HepG2 (cell line): Measurements from ENCODE around the gene NBEA. TPM values are rescaled to one million over a fixed set of nuclear protein-coding genes. Genes with fewer than 3 reads are reported as not detected.

ENCODE experiments used
- ATAC-seq: fragments of 200-7000 bp; cut with Tn5 transposase; 3 replicates; pipeline ENCODE4 v1.9.1; 2020; ENCODE audit warnings: mild to moderate bottlenecking, moderate library complexity
- BruUV-seq: library from RNA; stranded (reverse); fragments of 400-500 nt; replicated peaks from 2 replicates; lab custom pipeline; 2021; lab: Mats Ljungman, UMichigan
- CTCF ChIA-PET: fragments of 300-600 bp; formaldehyde crosslinking; extraction: SDS; loops from one replicate; lab custom pipeline; 2021; ENCODE audit warnings: low total read pairs, inconsistent platforms, low intra/inter-chr PET ratio; lab: Yijun Ruan, JAX
- POLR2A ChIA-PET: fragments of 350-600 bp; sonication (Branson Sonifier 250); formaldehyde crosslinking; loops from one replicate; lab custom pipeline; 2020; ENCODE audit warnings: antibody characterized with exemption, inconsistent platforms; lab: Yijun Ruan, JAX
- DNase-seq: peaks from one replicate; pipeline ENCODE4 v3.0.0-alpha.2; 2015; ENCODE audit warnings: low spot score
- FAIRE-seq: peaks from 3 replicates; lab custom pipeline; 2011; peaks lifted over from hg19 to GRCh38; lab: Jason Lieb, UNC
- H2AFZ ChIP-seq: one replicate; pipeline ENCODE4 v1.6.1; 2011; ENCODE audit warnings: low read length, inconsistent platforms
- H3K27ac ChIP-seq: fragments of 300-600 bp; 3 replicates; pipeline ENCODE4 v1.8.0; 2011; ENCODE audit warnings: mixed run types, mild to moderate bottlenecking, mixed read lengths, low read length, inconsistent platforms; ENCODE audit not compliant: insufficient read depth; ENCODE audit errors: extremely low read length
- H3K27me3 ChIP-seq, 2 experiments: fragments of 200-600 bp in 1 of 2; 2 replicates in 1 of 2; 3 replicates in 1 of 2; pipeline versions ENCODE4 v1.6.0 to v1.8.0; 2011; ENCODE audit warnings: low read length in 2 of 2, mild to moderate bottlenecking in 2 of 2, moderate library complexity in 2 of 2, inconsistent platforms in 1 of 2; ENCODE audit not compliant: insufficient read depth in 2 of 2, control insufficient read depth in 1 of 2
- H3K36me3 ChIP-seq, 2 experiments: fragments of 200-600 bp in 1 of 2; replicated peaks in 1 of 2; 2 replicates in 1 of 2; 3 replicates in 1 of 2; pipeline versions ENCODE4 v1.5.1 to v1.8.0; 2011; ENCODE audit warnings: low read length in 2 of 2, inconsistent platforms in 1 of 2; ENCODE audit not compliant: insufficient read depth in 2 of 2, control insufficient read depth in 1 of 2
- H3K4me1 ChIP-seq: 2 replicates; pipeline ENCODE4 v1.5.1; 2012; ENCODE audit warnings: low read length, inconsistent platforms; ENCODE audit not compliant: insufficient read depth
- H3K4me2 ChIP-seq: 2 replicates; pipeline ENCODE4 v1.6.0; 2011; ENCODE audit warnings: low read depth, low read length, inconsistent platforms
- H3K4me3 ChIP-seq, 3 experiments: fragments of 200-600 bp in 1 of 3; sonication (generic), shearing (Covaris generic) in 1 of 3; replicated peaks in 1 of 3; 2 replicates each; pipeline ENCODE4 v1.5.1; 2011 to 2016; ENCODE audit warnings: low read length in 3 of 3, inconsistent platforms in 2 of 3, low read depth in 2 of 3, mild to moderate bottlenecking in 2 of 3, control low read depth in 1 of 3, mixed read lengths in 1 of 3; ENCODE audit not compliant: insufficient read depth in 1 of 3
- H3K79me2 ChIP-seq: one replicate; pipeline ENCODE4 v1.6.1; 2011; ENCODE audit warnings: low read length, inconsistent platforms; ENCODE audit not compliant: insufficient read depth
- H3K9ac ChIP-seq: 2 replicates; pipeline ENCODE4 v1.6.0; 2011; ENCODE audit warnings: mild to moderate bottlenecking, low read depth, low read length, inconsistent platforms; ENCODE audit not compliant: insufficient read depth
- H3K9me3 ChIP-seq: 2 replicates; pipeline ENCODE4 v1.5.1; 2012; ENCODE audit warnings: mild to moderate bottlenecking, low read length
- H4K20me1 ChIP-seq: 2 replicates; pipeline ENCODE4 v1.6.0; 2011; ENCODE audit warnings: inconsistent platforms, mild to moderate bottlenecking, low read length, moderate library complexity; ENCODE audit not compliant: insufficient read depth
- CSRNP1 ChIP-seq: sonication (generic); formaldehyde crosslinking; IDR thresholded peaks from 2 replicates; pipeline ENCODE4 v1.8.1; 2023; ENCODE audit warnings: mild to moderate bottlenecking, missing genetic modification reagents
- KMT2A ChIP-seq: sonication (generic); formaldehyde crosslinking; IDR thresholded peaks from 2 replicates; pipeline ENCODE4 v1.4.0; 2020; ENCODE audit warnings: missing genetic modification reagents
- MAX ChIP-seq: IDR thresholded peaks from 2 replicates; pipeline ENCODE4 v1.6.1; 2012; ENCODE audit warnings: inconsistent platforms
- MIXL1 ChIP-seq: IDR thresholded peaks from 2 replicates; pipeline ENCODE4 v1.6.1; 2016
- PHF5A ChIP-seq: IDR thresholded peaks from one replicate; pipeline ENCODE4 v1.6.1; 2018; ENCODE audit warnings: low read depth, missing genetic modification reagents; ENCODE audit not compliant: unreplicated experiment
- SNAPC4 ChIP-seq: sonication (generic); formaldehyde crosslinking; IDR thresholded peaks from 2 replicates; pipeline ENCODE4 v1.4.0; 2020; ENCODE audit warnings: mild to moderate bottlenecking, missing genetic modification reagents
- TEF ChIP-seq: sonication (generic); formaldehyde crosslinking; IDR thresholded peaks from 2 replicates; pipeline ENCODE4 v1.5.0; 2020; ENCODE audit warnings: missing genetic modification reagents
- TMF1 ChIP-seq: sonication (generic); formaldehyde crosslinking; IDR thresholded peaks from 2 replicates; pipeline ENCODE4 v1.8.1; 2022; ENCODE audit warnings: low read depth, missing genetic modification reagents
- ZNF253 ChIP-seq: sonication (generic); formaldehyde crosslinking; IDR thresholded peaks from 2 replicates; pipeline ENCODE4 v1.8.0; 2022; ENCODE audit warnings: mild to moderate bottlenecking, missing genetic modification reagents, borderline replicate concordance
- ZNF292 ChIP-seq: sonication (generic); formaldehyde crosslinking; IDR thresholded peaks from 2 replicates; pipeline ENCODE4 v1.8.1; 2022; ENCODE audit warnings: mild to moderate bottlenecking, low read depth, missing genetic modification reagents, borderline replicate concordance
- ZNF414 ChIP-seq: sonication (generic); formaldehyde crosslinking; IDR thresholded peaks from 2 replicates; pipeline ENCODE4 v1.5.0; 2020; ENCODE audit warnings: missing genetic modification reagents
- ZNF768 ChIP-seq: sonication (generic); formaldehyde crosslinking; IDR thresholded peaks from 2 replicates; pipeline ENCODE4 v1.4.0; 2020; ENCODE audit warnings: missing genetic modification reagents
- ZNF776 ChIP-seq: sonication (generic); formaldehyde crosslinking; IDR thresholded peaks from 2 replicates; pipeline ENCODE4 v1.4.0; 2020; ENCODE audit warnings: mild to moderate bottlenecking, missing genetic modification reagents
- WGBS: methylation state at CpG from one replicate; pipeline ENCODE4 v1.1.6; 2017; ENCODE audit warnings: low lambda C conversion rate; 5-methylcytosine and 5-hydroxymethylcytosine counted together
- in situ Hi-C: cut with HindIII; loops from 2 replicates; pipeline ENCODE4 v1.10.0; 2017; ENCODE audit warnings: low pct_unique_long_range_greater_than_20kb; ENCODE audit not compliant: extremely low pct_ligation_motif_present
- intact Hi-C: fragments of 100-400 bp; cut with micrococcal nuclease; formaldehyde crosslinking; loops from one replicate; pipeline ENCODE4 v1.10.0; 2022; ENCODE audit not compliant: unreplicated experiment
- polyA plus RNA-seq, 8 experiments: library from polyadenylated mRNA; depleted of rRNA in 3 of 8; stranded (reverse) in 7 of 8; unstranded in 1 of 8; fragments of >200 nt; fragmentation: Illumina TruSeq in 4 of 8; extraction: Trizol in 4 of 8; gene quantifications; 2 replicates each; pipeline versions ENCODE4 v1.2.1 to v1.2.3, GENCODE V29; 2011 to 2016; ENCODE audit warnings: low read depth in 4 of 8, missing spikeins in 1 of 8, mixed read lengths in 1 of 8; ENCODE audit not compliant: insufficient read depth in 1 of 8
- total RNA-seq, 5 experiments: library from RNA; depleted of rRNA; stranded (reverse); fragments of >200 nt; fragmentation: Illumina TruSeq; extraction: Trizol; gene quantifications; 2 replicates each; pipeline ENCODE4 v1.2.3, GENCODE V29; 2016; ENCODE audit warnings: low read depth in 1 of 5

NBEA gene
- total and polyA plus RNA-seq, 2 of the 13 experiments (the other 11 are each of a cell fraction or from before 2014, with no cell fraction given) = 2.7 to 2.8 TPM

- no peak for TF ChIP-seq TEF (CRISPR knock-in tag)
- no peak for TF ChIP-seq MIXL1
- no peak for TF ChIP-seq ZNF253
These were observed 635 bp upstream of the NBEA start (continued) for GRCh38 chr13:34941436-34941834.

GRCh38 chr13:34942732-34943435 is 814 bp downstream of the NBEA start:
- intact Hi-C loops (no loop called here), in situ Hi-C loops (no loop called here)
- H3K4me3 ChIP-seq = peak overlapping the region; percentile 81 to 84 (median 83)
- CTCF ChIA-PET = no interaction called here
- H2AFZ ChIP-seq = no peak overlapping the region
- ATAC-seq (peak; percentile 87), DNase-seq (no peak), FAIRE-seq (no peak)
- POLR2A ChIA-PET = no interaction called here
- peak overlapping the region; percentile 61; the same call in 1 of the 2 replicates for H3K9ac ChIP-seq
- no TSS peak for BruUV-seq
- H3K4me2 ChIP-seq = peak overlapping the region; percentile 89
- 1% methylated on average over 19 of the region's 62 CpGs for WGBS
- H4K20me1 ChIP-seq = no peaks in the 10 kb centered on the region
- no peak overlapping the region for H3K27ac ChIP-seq
- H3K4me1 ChIP-seq = peaks cover 20% of the 10 kb centered on the region
- no peaks in the 10 kb centered on the region; a peak in 2 of 5 replicates for H3K27me3 ChIP-seq
- H3K36me3 ChIP-seq = no peaks in the 10 kb centered on the region
- no peaks in the 10 kb centered on the region for H3K9me3 ChIP-seq
- no peaks in the 10 kb centered on the region for H3K79me2 ChIP-seq
- 0 out of 2 replicates have a peak, but pooled peaks have one; percentile 26 for TF ChIP-seq ZNF768
- 0 out of 2 replicates have a peak, but pooled peaks have one; percentile 19 for TF ChIP-seq ZNF776 (CRISPR knock-in tag)
- TF ChIP-seq PHF5A (CRISPR knock-in tag) = no peak
- 0 out of 2 replicates have a peak, but pooled peaks have one; percentile 37 for TF ChIP-seq CSRNP1 (CRISPR knock-in tag)
- TF ChIP-seq KMT2A (CRISPR knock-in tag) = 0 out of 2 replicates have a peak, but pooled peaks have one; percentile 27
- TF ChIP-seq SNAPC4 (CRISPR knock-in tag) = no peak
- no peak for TF ChIP-seq TMF1 (CRISPR knock-in tag)
- no peak for TF ChIP-seq ZNF414 (CRISPR knock-in tag)
- TF ChIP-seq ZNF292 (CRISPR knock-in tag) = peak; percentile 61; the same call in 1 of the 2 replicates
- no peak for TF ChIP-seq MAX
